ENCODE measurements around the gene SLC35F1.

SLC35F1 gene

DNA sequence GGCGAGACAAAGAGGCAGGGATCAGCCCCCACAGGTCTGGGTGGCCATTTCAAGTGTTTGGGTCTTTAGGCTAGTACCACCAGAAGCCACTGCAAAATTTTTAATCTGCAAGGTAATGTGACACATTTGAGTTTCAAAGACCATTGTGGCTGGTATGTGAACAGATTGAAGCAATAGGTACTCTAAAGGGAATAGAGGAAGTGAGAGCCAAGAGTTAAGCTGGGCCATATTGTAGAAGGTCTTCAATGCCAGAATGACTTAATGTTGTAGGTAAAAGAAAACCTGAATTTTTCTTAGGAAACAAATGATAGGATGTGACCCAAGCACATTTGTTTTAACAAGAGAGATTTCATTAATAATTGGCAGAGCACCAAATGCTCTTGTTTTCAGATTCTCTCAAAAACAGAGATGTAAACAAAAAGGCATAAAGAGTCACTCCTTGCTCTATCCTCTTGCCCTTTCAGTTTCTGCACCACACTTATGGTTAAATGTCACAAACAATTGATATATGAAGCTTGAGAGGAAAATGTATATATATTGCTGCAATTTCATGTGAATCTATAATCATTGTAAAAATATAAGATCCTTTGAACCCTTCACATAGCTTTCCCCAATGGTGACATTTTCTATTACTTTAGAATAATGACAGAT is 333.9 kb downstream of the SLC35F1 start:
- no peak for DNase-seq (ENCODE audit: insufficient read length, low spot score)
- FAIRE-seq, result peak; percentile 37

DNA sequence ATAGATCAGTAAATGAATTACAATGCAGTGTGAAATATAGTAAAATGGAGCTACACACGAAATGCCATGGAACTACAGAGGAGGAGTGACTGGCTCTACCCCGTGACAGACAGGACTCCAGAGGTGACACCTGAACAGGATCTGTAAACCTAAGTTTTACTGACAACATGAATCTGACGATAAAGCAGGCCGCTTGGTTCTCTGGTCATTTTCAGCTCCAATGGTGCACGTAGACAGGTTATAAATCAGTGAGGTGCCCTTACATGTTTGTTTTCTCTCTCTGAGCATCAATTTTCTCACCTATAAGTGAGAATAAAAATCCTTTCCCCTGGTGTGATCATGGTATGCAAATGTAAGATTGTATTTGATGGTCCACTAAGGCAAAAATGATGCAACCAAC is 339.3 kb downstream of the SLC35F1 start:
- DNase-seq (ENCODE audit: insufficient read length, low spot score) (no peak), FAIRE-seq (no peak)

DNA sequence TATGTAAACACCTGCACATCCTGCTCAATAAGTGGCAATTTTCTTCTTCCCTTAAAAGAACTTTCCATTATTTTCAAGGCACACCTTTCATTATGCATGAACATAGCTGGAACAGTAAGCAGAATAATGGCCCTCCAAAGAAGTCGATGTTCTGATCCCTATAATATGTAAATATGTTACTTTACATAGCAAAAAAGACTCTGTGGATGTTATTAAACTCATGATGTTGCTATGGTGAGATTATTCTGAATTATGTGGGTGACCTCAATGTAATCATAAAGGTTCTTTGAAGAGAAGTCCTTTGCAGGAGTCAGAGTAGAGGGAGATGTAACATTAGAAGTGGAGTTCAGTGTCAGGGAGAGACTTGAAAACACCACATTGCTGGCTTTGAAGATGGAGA is 341.1 kb downstream of the SLC35F1 start:
- DNase-seq (ENCODE audit: insufficient read length, low spot score) (no peak), FAIRE-seq (no peak)

DNA sequence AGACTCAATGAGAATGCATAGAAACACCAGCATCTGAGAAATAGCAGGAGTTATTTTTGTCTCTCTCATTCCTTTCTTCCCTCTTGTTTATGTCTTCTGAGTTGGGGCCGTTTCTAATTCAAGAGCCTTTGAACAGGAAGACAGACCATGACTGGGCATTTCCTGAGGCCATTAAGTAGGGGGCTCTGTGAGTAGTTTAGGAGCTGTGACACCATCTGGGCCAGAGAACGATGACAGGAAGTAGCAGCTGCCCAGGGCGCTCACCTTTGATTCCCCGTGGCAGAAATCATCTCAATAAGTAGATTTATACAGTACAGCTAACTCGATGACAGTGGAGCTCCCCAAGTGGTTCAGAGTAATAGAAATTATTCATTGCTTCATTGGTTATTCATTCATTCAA is 342.6 kb downstream of the SLC35F1 start:
- DNase-seq (ENCODE audit: insufficient read length, low spot score), result no peak

DNA sequence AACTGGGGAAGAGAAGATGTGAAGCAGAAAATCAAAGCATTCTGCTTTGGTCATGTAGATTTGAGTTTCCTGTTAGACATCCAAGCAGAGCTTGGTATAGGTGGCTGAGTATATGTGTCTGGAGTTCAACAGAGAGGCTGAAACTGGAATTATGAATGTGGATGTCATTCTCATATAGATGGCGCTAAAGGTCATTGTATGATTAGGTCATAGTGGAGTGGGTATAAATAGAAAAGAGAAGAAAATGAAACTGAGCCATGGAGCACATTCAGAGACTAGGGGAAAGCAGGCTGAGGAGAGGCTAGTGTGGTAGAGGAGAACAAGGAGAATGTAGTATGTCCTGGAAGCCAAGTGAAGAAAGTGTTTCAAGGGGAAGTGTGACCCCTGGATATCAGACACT is 345.4 kb downstream of the SLC35F1 start:
- DNase-seq (ENCODE audit: insufficient read length, low spot score) (peak; percentile 6), FAIRE-seq (no peak)

More for the DNA sequence above, 342.6 kb downstream of the SLC35F1 start:
- no peak for FAIRE-seq

DNA sequence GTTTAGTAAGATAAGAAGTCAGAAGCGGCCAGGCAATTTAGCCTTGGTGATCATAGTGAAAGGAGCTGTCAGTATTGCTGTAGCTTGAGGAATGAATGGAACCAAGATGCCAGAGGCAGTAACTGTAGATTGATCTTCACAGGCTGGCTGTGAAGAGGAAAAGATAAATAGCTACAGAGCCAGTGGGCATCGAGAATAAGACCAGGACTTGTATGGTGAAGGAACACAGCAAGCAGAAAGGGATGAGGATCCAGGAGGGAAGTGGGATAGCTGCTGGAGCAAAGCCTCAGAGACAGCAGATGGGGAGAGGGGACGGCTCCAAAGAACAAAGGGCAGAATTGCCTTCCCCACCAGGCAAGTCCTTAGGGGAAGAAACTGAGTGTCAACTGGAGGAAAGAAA is 346.7 kb downstream of the SLC35F1 start:
- FAIRE-seq, result no peak
- no peak for DNase-seq (ENCODE audit: insufficient read length, low spot score)

DNA sequence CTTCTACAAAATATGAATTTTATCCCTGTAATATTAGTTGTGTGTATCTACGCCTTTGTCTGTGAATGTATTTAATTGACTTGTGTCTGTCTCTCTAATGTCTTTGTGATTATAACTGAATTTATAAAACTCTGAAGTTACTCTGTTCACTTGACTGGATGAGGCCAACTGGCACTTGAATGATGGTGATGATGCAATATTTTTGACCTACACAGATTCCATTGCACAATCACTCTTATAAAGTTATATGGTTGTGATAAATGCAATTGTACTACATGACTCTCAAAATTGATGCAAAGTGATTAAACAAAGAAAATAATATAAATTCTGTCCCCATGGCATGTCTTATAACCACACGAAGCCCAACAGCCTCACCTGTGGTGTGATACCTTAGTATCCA is 353.8 kb downstream of the SLC35F1 start:
- FAIRE-seq (no peak), DNase-seq (ENCODE audit: insufficient read length, low spot score) (no peak)

DNA sequence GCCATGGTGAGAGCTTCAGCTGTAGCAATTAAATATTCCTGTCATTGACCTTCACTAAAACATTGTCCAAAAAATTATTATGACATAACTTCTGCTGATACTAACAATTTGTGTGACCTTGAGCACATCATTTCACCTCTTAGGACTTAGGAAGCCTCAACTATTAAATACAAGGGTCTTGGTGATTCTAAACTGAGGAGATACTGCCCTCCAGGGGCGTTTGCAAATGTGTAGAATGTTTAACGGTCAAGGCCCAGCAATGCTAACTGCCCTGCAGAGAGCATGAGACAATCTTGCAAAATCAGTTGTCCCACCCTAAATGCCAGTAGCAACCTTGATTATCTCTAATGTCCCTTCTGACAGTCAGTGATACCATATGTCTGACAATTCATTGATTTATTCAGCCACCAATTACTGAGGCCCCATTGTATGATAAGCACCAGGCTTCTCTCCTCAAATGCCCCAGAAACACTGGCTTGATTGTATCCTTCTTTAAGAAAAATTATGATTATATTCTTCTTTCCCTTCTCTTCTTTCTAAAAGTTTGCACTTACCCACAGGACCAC is 356.9 kb downstream of the SLC35F1 start:
- no peak for DNase-seq (ENCODE audit: insufficient read length, low spot score)
- peak; percentile 71 for FAIRE-seq

DNA sequence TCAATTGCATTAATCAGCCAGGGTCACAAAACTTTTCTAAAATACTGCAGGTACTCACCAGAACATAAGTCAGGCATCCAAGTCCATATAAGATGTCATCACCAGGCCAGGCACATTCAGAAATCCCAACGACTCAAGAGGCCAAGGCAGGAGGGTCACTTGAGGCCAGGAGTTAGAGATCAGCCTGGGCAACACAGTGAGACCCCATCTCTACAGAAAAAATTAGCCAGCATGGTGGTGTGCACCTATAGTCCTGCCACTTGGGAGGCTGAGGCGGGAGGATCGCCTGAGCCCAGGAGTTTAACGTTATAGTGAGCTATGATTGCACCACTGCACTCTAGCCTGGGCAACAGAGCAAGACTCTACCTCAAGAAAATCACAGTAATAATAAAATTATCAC is 362.6 kb downstream of the SLC35F1 start:
- DNase-seq (ENCODE audit: insufficient read length, low spot score), result no peak
- FAIRE-seq, result no peak

DNA sequence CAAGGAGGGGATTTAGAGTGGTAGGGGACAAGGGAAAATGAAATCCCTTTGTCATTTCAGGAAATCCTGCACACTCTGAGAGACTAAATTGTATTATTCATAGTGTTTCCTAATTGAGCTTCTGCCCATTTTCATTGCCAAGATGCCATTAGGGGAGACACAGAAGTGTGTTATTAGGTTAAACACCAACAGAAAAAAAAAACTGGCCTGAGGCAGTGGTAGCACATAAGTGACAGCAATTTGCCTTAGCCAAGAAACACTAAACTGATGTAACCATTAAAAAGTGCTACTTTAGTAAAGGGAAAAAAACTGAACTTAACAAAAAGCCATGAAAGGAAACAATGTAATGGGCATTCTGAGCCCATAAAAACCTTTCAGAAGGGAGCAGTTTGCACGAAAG is 370.6 kb downstream of the SLC35F1 start:
- no peak for FAIRE-seq

DNA sequence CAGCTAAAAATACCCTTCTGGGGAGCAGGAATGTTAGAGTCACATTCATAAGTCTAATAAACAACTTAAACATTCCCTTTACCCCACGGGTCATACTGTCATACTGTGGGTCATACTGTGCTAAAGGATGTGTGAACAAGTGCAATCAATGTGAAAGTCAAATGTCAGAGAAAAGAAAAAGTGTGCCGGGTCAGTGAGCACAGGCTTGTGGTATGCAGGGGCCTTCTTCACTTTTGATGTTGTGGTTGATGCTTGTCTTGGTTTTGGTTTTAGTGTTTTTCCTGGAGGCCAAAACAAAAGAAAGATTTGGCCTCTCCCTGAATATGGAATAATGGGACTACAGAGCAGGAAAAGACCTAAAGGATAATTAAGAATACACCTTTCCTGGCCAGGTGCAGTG is 373.1 kb downstream of the SLC35F1 start:
- DNase-seq (ENCODE audit: insufficient read length, low spot score) (peak; percentile 12), FAIRE-seq (peak; percentile 87)

More for the DNA sequence above, 370.6 kb downstream of the SLC35F1 start:
- DNase-seq (ENCODE audit: insufficient read length, low spot score), result no peak

DNA sequence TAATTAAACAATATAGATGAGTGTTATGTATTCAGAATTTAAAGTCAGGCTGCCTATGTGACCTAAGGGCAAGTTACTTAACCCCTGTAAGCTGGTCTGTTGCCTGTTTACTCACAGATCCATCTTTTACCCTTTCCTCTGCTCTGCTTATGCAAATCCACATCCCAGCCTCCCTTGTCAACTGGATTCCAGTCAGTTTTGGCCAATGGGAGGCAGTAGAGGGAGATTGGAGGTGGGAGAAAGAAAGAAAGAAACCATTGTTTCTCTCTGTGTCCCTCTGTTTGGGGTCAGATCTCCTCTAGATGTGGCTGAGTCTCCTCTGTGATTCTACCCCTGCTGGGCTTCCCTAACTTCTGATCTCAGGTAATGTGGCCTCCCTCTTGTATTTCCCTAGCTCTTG is 374.2 kb downstream of the SLC35F1 start:
- FAIRE-seq (no peak), DNase-seq (ENCODE audit: insufficient read length, low spot score) (no peak)

DNA sequence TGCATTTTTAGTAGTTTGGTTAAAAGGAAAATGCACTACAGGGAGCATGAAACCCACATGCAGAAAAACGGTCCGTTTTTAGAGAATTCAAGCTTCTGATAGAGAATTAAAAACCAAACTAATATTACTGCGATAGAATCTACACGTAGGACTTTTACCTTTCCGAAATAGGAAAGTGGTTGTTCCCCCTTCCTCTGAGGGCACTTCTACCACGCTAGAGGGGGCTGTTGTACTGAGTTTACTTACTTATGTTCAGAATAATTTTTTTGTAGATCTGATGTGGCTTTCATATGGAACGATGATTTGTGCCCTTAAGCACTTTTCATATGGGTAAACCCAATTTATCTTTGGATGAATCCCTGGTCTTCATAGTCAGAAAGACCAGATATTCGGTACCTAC is 376.7 kb downstream of the SLC35F1 start:
- peak; percentile 4 for DNase-seq (ENCODE audit: insufficient read length, low spot score)
- FAIRE-seq, result peak; percentile 61

DNA sequence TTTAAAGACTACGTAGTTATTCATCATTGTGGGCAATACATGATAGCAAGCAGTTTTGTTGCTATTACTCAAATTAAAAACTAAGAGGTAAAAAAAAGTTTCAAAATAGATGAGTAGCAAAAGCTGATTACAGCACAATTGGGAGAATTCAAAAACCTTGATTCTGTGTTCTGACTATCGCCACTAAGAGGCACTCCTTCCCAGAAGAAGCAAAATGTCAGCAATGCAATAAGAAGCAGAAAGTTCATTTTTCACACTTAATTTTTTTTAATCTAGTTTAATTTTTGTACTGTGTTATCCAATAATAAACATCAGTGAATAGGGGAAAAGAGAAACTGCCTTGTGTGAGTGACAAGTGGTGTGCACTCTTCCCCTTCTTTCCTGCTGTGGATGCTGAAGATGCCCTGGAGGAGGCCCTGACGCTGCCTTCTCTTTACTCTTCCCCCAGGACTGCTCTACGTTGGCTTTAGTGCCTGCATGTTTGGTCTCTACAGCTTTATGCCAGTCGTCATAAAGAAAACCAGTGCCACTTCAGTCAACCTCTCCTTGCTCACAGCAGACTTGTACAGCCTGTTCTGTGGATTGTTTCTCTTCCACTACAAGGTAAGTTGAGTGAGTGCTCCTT is 377.8 kb downstream of the SLC35F1 start:
- DNase-seq (ENCODE audit: insufficient read length, low spot score) (no peak), FAIRE-seq (no peak)

DNA sequence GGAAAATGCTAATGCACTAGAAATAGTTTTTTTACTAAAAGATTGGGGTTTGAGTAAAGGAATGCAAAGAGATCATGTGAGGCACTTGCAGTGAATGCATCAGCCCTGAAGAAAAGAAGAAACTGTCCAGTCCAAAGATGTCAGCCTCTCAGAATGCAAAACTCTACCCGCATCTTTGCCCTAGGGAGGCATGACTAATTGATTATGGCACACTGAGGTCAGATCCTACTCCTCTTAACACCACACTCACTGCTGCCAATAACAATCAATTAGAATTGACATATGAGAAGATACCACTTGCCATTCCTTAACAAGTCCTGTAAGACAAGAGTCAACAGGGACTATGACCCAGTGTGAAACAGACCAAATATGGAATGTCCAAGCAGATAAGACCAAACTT is 378.7 kb downstream of the SLC35F1 start:
- no peak for DNase-seq (ENCODE audit: insufficient read length, low spot score)
- FAIRE-seq, result no peak

DNA sequence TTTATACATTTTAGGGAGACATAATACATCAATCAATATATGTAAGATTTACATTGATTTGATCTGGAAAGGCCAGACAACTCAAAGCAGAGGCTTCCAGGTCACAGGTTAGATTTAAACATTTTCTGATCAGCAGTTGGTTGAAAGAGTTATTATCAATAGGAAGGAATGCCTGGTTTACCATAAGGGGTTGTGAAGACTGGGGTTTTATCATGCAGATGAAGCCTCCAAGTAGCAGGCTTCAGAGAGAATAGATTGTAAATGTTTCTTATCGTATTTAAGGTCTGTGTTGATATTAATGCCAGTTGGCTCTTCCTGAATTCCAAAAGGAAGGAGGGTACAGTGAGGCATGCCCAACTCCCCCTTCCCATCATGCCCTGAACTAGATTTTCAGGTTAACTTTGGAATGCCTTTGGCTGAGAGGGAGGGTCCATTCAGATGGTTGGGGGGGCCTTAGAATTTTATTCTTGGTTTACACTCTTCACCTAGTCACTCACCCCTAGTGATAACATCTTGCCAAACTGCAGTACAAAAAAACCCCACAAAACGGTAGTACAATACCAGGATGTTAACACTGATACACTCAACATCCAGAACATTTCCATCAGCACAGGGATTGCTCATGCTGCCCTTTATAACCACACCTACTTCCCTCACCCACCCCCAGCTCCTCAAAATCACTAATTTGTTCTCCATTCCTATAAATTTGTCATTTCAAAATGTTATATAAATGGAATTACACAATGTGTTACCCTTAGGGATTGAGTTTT is 381.5 kb downstream of the SLC35F1 start:
- FAIRE-seq (no peak), DNase-seq (ENCODE audit: insufficient read length, low spot score) (no peak)

DNA sequence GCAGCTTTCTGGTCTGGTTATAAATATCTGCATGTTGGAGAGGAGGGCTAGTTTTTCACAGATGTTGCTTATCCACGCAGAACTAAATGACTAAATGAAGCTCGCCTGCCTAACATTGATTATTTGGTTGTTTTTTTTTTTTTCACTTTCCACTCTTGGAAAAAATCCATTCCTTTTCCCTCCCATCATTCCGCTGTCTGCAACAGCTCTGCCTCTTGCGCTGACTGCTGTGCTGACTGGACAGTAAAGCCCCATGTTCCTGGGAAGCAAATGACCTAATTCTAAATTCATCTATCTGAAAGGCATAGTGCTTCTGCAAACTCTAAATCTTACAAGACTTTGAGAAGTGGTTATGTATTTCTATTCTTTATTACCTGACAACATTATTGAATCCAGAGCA is 385.5 kb downstream of the SLC35F1 start:
- no peak for FAIRE-seq
- no peak for DNase-seq (ENCODE audit: insufficient read length, low spot score)

DNA sequence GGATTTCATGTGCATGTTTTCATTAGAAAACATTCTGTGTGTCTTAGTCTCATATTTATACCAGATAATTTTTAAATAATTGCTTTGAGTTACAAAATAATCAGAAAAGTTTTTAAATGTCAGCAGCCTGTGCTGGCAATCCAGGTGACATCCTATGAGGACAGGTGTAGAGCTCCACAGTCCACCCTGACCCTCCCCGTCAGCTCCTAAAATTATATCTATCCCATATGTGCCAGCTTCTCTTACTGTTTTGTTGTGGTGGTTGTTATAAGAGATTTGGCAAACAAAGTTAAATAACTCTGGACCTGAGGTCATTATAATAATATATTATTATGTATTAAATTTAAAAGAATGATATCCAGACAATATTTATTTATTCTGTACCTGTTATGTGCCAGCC is 387.8 kb downstream of the SLC35F1 start:
- FAIRE-seq (no peak), DNase-seq (ENCODE audit: insufficient read length, low spot score) (no peak)

DNA sequence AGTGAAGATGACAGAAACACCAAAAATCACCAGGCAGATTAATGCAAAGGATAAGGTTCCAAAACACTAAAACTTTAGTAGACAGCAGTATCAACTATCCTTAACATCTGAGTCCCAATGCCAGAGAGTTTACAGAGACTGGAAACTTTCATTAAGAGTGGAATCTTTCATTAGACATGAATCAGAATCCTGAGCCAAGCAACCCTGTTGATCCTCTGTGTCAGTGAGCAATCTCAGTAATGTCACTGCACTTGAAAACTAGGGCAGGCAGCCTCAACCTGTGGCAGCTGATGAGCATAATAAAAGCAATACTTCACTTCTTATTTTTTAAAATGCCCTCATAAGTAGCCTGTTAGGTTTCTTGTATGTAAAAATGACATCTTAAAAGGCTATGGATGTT is 388.3 kb downstream of the SLC35F1 start:
- no peak for DNase-seq (ENCODE audit: insufficient read length, low spot score)
- FAIRE-seq, result no peak

DNA sequence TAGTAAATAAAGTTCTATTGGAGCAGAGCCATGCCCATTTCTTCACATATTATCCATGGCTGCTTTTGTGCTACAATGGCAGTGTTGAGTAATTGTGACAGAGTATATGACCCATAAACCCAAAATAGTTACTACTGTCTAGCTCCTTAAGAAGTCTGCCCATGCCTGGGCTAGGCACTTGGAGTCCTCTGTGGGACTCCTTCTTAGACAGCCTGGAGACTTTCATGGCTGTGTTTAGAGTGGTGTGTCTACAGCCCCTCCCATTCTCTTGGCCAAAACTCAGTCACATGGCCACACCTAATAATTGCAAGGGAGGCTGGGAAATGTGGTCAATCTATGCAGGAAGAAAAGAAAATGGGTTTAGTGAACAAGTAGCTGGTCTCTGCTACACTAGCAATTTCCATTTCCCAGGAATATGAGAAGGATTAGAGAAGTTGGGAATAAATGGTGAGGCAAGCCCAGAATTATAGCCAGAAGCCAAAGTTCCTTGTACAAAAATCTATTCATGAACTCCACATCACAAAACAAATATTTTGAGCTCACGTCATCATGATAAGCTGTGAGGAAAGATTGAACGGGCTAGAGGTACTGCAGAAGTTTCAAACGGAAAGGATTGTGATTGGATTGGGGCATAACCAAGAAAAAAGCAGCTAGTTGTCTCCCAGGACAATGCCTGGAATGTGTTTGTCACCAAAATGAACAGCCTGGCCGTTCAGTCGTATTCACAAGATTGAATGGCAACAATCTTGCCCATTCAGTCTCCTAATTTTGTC is 389.3 kb downstream of the SLC35F1 start:
- DNase-seq (ENCODE audit: insufficient read length, low spot score) (no peak), FAIRE-seq (no peak)

DNA sequence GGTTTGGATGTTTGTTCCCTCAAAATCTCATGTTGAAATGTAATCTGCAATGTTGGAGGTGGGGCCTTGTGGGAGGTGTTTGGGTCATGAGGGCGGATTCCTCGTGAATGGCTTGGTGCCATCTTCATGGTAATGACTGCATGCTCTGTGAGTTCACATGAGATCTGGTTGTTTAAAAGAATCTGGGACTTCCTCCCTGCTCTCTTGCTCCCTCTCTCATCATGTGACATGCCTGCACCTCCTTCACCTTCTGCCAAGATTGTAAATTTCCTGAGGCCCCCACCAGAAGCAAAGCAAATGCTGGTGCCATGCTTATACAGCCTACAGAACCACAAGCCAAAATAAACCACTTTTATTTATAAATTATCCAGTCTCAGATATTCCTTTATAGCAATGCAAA is 390.8 kb downstream of the SLC35F1 start:
- no peak for DNase-seq (ENCODE audit: insufficient read length, low spot score)

More for the DNA sequence above, 390.8 kb downstream of the SLC35F1 start:
- FAIRE-seq, result no peak
